8988T (cell line): Measurements from ENCODE around the gene KIAA1217.
"Not testable (repeated sequence)": the region's sequence is repeated elsewhere in the genome, so short reads cannot be mapped to it uniquely, and the experiment has no call there.

Experiments
- DNase-seq: peaks from one replicate; pipeline ENCODE4 v3.0.0; 2011

KIAA1217 gene

GRCh38 chr10:24344279-24344678 lies 135.3 kb downstream of the KIAA1217 start:
- no peak for DNase-seq

GRCh38 chr10:24344695-24345463 lies 135.9 kb downstream of the KIAA1217 start:
- DNase-seq: no peak

DNA sequence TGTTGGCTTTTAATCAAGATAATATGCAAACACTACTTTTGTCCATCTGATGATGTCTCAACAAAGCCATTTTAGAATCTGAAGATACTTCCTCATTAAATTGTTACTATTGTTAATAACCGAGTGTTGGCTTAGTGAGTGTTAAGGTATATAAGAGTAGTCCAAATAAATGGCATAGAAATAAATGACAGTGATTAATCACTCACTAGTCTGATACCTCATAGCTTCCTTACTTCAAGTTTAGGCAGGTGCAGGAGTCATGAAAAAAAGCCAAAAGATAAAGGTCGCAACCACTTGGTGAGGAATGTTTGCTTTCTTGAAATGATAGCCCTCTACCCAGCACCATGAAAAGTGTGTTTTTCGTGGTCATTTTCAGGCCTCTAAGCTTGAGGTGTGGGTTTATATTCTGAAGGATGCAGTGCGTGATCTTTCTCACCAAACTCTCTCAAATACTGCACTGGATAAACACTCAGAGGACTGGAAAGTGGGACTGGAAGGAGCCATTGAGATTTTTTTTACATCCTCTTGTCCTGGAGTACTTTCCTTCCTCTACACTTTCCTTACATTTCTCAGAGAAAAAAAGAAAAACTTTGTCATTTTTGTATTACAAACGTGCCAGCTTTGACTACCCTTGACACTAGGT lies 138.1 kb downstream of the KIAA1217 start:
- no peak for DNase-seq

- DNase-seq: no peak
Measured at GRCh38 chr10:24349379-24350001, 140.6 kb downstream of the KIAA1217 start.

DNA sequence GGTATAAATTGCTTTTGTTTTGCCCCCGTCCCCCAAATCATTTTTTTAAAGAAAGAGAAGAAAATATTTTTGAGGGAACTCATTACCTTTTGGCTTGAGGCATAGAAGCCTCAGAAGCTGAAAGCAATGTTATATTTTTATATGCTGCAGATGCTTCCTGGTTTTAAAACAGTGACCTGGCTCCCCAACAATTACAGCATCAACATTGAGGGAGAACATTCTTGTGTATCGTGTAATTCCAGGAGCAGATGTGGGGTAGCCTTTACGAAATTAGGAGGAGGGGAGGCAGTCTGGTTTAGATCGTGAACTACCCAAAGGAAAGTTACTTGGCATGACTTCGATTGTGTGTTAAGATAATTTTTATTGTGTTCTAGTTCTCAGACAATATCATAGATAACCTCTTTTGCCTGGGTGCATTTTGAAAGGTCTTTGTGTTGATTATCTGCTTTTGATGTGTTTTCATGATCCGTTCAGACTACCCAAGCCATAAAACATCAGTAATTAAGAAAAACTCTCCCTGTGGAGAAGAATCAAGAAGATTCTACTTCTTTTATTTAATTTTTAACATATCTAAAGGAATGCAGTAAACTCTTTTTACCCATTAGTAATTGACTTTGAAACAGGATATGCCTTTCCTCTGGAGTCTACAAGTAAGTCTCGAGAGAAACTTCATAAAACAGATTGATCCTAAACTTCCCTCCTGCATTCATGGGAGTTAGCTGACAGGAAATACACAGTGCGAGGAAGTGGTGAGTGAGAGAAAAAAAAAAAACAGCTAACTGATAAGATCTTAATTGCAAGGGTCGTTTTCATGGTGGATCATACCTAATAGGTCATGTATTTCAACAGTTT lies 141.4 kb downstream of the KIAA1217 start:
- no peak for DNase-seq

GRCh38 chr10:24350922-24351225 lies 141.9 kb downstream of the KIAA1217 start:
- DNase-seq: not testable (repeated sequence)

DNA sequence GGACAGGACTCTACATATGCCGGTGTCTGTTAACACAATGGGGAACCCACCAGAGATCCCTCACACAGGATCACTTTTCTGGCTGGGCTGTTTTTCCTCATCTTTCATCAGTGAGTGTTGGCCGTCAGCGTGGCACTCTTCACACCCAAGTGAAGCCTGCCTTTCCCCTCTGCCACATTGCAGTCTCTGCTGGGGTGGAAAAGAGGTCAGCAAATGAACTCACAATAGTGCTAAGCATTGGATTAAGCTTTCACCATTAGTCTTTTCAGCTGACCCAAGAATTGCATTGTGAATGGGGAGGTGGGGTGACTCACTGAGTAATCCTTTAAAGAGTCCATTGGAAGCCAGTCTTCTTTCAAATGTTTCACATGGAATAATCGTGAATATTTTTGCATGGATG lies 143.0 kb downstream of the KIAA1217 start:
- no peak for DNase-seq

DNA sequence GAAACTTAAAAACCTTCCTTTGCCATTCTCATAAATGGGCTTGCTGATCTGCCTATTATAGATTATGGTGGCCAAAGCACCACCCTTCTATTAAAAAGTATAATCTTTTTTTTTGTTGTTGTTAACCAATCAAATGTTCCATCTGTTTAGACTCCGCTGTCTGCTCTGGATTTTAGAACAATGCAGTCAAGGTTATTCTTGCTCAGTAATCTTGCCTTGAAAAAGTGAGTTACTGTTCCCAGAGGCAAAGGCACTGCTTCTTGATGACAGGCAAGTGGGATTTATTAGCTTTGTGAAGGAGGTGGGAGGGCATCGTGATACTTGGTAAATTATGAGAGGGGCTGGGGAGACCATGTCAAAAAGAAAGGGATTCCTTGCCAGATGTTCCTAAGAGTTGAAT lies 143.5 kb downstream of the KIAA1217 start:
- no peak for DNase-seq

DNA sequence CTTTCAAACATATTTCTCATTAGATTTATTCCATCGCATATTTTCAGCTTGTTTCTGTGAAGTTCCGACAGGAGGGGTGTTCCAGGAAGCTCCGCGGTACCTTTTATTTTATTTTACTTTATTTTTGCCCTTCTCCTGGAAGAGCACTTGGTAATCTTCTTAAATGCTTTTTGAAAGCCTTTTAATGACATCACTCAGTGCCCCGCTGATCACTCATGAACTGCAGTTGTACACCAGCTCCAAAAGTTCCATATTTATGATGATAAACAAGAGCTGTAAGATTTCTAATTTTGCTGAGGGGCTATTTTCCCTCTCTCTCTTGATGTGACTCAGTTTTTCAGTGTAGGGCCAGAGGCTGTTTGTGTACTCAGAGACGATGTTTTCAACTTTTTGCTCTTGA lies 144.4 kb downstream of the KIAA1217 start:
- DNase-seq: no peak

DNA sequence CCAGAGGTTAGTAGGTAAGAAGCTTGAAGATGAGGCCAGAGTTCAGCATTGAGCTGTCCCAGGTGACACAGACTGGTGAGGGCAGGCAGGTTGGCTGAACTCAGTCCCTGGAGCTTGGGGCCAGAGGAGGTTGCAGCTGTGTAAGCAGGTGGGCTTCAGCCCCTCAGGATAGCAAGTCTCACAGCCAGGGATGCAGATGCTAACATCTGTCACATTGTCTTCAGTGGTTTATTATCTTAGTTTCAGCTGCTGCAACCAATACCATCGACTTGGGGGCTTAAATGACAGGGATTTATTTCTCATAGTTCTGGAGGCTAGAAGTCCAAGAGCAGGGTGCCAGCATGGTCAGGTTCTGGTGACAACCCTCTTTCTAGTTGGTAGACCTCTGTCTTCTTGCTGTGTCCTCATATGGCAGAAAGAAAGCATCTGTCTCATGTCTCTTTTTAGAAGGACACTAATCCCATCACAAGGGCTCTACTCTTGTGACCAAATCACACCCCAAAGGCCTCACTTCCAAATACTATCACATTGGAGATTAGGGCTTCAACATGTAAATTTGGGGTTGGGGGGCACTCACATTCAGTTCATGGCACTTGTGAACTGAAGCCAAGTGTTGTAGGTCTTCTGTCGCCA lies 146.2 kb downstream of the KIAA1217 start:
- DNase-seq: no peak

DNA sequence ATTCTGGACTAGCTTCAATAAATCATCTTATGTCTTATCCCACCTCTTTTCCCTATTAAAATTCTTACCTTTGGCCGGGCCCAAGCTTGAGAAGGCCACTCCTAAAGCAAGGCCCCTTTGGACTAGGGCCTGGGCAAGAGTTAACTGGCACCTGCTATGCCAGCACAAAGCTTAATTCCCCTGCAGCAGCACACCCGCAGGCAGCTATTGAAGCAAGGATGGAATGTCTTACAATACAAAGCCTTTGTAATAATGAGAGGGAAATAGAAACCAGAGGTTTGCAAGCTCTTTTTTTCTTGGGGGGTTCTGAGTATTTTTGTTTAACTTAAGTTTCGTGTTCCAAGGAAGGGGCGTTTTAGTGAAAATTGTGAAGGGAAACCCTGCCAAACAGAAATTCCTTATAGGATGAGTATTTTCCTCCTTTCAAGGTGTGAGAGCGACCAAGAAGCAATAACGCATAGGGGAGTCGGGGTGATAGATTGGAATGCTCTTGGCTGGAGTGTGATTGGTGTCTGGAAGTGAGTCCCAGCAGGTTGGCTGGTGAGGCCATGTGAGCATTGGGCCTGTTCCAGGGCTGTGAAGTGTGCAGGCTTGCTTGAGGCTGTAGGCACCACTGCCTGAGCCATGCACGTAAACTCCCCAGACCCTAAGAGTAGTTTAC lies 148.5 kb downstream of the KIAA1217 start:
- DNase-seq: no peak

- DNase-seq: no peak
Measured at GRCh38 chr10:24358022-24358421, 149.1 kb downstream of the KIAA1217 start.

DNA sequence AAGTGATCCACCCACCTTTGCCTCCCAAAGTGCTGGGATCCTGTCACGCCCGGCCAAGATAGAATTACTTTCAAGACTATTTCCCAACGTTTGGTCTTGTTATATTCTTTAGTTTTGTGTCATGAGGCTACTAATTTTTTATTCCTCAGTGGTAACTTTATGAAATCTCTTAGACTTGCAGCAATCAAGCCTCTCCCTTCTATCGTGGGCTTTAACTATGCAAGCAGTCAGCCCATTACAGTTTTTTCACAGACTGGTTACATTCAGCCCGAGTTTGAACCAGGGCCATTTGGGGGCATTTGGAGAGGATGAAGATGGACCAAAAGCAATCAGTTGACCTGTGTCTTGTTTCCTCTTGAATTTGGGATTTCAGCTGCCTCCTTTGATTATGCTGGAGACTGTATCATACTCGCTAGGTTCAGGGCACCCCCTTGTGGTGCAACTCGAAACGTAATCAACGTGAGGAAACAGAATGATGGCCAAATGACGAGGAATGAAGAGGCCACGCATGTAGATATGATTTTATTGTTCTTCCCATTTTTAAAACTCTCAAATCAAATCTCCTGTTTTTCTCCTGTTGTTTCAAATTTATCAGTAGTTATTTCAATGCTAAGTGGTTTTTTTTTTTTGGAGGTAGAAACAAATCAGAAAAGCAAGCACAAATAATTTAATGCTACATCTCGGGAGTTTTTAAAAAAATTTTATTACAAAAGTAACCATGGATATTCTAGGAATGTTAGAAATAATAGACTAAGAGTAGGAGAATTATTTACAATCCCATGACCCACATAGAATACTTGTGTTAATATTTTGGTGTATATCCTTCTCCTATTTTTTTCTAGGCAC lies 151.6 kb downstream of the KIAA1217 start:
- DNase-seq: peak; percentile 18

DNA sequence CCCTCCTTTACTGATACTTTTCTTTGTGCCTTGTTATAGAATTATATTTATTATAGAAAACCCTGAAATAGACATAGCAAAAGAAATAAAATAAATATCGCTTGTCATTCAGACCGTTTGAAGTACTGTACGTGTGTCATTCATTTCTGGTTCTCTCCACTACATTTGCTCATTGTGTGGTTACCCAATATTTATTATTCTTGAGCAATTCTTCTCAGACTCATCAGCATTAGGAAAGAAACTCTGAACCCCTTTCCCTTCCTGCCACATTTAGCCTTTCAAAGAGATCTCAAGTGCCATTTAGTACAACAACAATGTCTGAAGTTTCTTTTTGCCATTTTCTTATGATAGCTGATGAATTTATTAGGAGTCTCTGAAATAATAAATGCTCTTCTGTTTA lies 154.1 kb downstream of the KIAA1217 start:
- DNase-seq: no peak

- DNase-seq: no peak
Measured at GRCh38 chr10:24367688-24368087, 158.8 kb downstream of the KIAA1217 start.

- DNase-seq: no peak
Measured at GRCh38 chr10:24370877-24371276, 161.9 kb downstream of the KIAA1217 start.

GRCh38 chr10:24371396-24371795 lies 162.5 kb downstream of the KIAA1217 start:
- no peak for DNase-seq

- no peak for DNase-seq
Measured at GRCh38 chr10:24374134-24374915, 165.4 kb downstream of the KIAA1217 start.

- DNase-seq: no peak
Measured at GRCh38 chr10:24375510-24375909, 166.6 kb downstream of the KIAA1217 start.

GRCh38 chr10:24376731-24377130 lies 167.8 kb downstream of the KIAA1217 start:
- DNase-seq: no peak
